OCI-LY3 (cell line): ENCODE measurements around the gene EIF2B2.

Experiments
- H2AFZ ChIP-seq: fragments of 200-600, 300-600 bp; shearing (Covaris generic); 2 replicates; pipeline ENCODE4 v1.6.0; 2014; ENCODE audit warnings: antibody characterized with exemption, low read depth, low read length
- H3K27ac ChIP-seq: fragments of 200-600, 300-600 bp; sonication (generic); 2 replicates; pipeline ENCODE4 v1.5.1; 2014; ENCODE audit warnings: mild to moderate bottlenecking, low read length, moderate library complexity, mixed read lengths
- H3K27me3 ChIP-seq: fragments of 200-600, 300-600 bp; sonication (generic); 2 replicates; pipeline ENCODE4 v1.6.1; 2014; ENCODE audit warnings: low read depth, low read length, mixed read lengths
- H3K36me3 ChIP-seq: fragments of 200-600, 300-600 bp; sonication (generic); replicated peaks from 2 replicates; pipeline ENCODE3; 2014; ENCODE audit warnings: low read depth, low read length, mixed read lengths
- H3K4me1 ChIP-seq: fragments of 300-600, 200-600 bp; sonication (generic); 2 replicates; pipeline ENCODE4 v1.6.1; 2014; ENCODE audit warnings: low read length, mixed read lengths
- H3K4me2 ChIP-seq: fragments of 200-600, 300-600 bp; sonication (generic); 2 replicates; pipeline ENCODE4 v1.6.1; 2014; ENCODE audit warnings: low read length, mixed read lengths
- H3K4me3 ChIP-seq: fragments of 300-600, 200-600 bp; sonication (generic); 2 replicates; pipeline ENCODE4 v1.5.1; 2014; ENCODE audit warnings: antibody characterized with exemption, mild to moderate bottlenecking, low read length, moderate library complexity
- H3K79me2 ChIP-seq: fragments of 300-600, 200-600 bp; shearing (Covaris generic); 2 replicates; pipeline ENCODE4 v1.6.1; 2014; ENCODE audit warnings: mild to moderate bottlenecking, low read length, mixed read lengths
- H3K9ac ChIP-seq: fragments of 300-600, 200-600 bp; shearing (Covaris generic); 2 replicates; pipeline ENCODE4 v1.6.0; 2014; ENCODE audit warnings: mild to moderate bottlenecking, low read length, moderate library complexity
- H3K9me3 ChIP-seq: fragments of 200-600, 300-600 bp; shearing (Covaris generic); 2 replicates; pipeline ENCODE4 v1.6.1; 2014; ENCODE audit warnings: low read length, mixed read lengths; ENCODE audit not compliant: insufficient read depth
- H4K20me1 ChIP-seq: fragments of 200-600, 300-600 bp; sonication (generic); 2 replicates; pipeline ENCODE4 v1.6.1; 2016; ENCODE audit warnings: low read length, mixed read lengths; ENCODE audit not compliant: insufficient read depth
- EZH2phosphoT487 ChIP-seq: fragments of 200-600 bp; shearing (Covaris generic); IDR thresholded peaks from 2 replicates; pipeline ENCODE4 v1.6.1; 2018; ENCODE audit warnings: antibody characterized with exemption, mixed run types, low read depth
- TF ChIP-seq, protein P1 (sequence below): fragments of 200-600, 300-600 bp; sonication (generic); IDR thresholded peaks from 2 replicates; pipeline ENCODE4 v1.5.1; 2014; ENCODE audit warnings: antibody characterized with exemption, low read length, low read depth

The EIF2B2 gene

DNA sequence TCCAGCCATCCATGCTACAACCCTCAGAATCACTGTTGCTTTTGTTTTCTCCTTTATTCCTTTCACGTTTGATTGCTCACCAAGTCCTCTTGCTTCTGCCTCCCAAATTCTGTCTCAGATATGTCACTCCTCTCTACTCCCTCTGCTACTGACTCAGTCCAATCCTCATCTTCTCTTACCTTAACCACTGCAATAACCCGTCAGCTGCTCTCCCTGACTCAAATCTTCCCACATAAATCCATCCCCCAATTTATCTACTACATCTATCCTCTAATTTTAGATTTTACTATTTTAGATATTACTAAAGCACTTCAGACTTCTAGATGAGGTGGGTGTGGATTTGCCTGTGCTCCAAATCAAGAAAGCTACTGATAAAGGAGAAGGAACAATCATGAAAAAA, 23.2 kb downstream of the EIF2B2 start:
- H3K4me1 ChIP-seq, result no peaks in the 10 kb centered on the region
- H3K27ac ChIP-seq, result no peak overlapping the region
- H3K27me3 ChIP-seq, result no peaks in the 10 kb centered on the region
- H3K4me2 ChIP-seq, result no peak overlapping the region
- H3K79me2 ChIP-seq, result no peaks in the 10 kb centered on the region
- no peak overlapping the region for H2AFZ ChIP-seq
- H3K9me3 ChIP-seq, result no peaks in the 10 kb centered on the region
- TF ChIP-seq, protein P1, sequence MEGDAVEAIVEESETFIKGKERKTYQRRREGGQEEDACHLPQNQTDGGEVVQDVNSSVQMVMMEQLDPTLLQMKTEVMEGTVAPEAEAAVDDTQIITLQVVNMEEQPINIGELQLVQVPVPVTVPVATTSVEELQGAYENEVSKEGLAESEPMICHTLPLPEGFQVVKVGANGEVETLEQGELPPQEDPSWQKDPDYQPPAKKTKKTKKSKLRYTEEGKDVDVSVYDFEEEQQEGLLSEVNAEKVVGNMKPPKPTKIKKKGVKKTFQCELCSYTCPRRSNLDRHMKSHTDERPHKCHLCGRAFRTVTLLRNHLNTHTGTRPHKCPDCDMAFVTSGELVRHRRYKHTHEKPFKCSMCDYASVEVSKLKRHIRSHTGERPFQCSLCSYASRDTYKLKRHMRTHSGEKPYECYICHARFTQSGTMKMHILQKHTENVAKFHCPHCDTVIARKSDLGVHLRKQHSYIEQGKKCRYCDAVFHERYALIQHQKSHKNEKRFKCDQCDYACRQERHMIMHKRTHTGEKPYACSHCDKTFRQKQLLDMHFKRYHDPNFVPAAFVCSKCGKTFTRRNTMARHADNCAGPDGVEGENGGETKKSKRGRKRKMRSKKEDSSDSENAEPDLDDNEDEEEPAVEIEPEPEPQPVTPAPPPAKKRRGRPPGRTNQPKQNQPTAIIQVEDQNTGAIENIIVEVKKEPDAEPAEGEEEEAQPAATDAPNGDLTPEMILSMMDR, result no peak
- TF ChIP-seq EZH2phosphoT487, result no peak
- peaks cover 32% of the 10 kb centered on the region for H3K36me3 ChIP-seq
- H3K9ac ChIP-seq, result no peak overlapping the region
- no peak overlapping the region for H3K4me3 ChIP-seq
- H4K20me1 ChIP-seq, result no peaks in the 10 kb centered on the region

DNA sequence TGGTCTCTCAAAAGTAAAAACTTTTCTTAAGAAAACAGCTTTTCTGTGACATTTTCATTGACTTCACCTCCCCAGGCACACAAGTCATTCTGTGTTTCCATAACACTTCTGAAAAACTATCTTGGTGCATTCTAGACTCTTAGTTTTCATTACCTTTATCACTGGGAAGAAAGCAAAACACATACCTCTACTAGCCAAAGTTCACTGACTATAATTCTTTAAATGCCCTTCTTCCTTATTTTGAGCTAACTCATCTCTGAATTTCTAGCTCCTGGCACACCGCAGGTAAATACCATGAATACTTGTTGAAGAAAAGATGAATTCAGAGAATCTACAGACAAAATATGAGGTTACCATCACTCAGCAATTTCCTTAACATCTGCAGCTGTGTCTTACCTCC, 27.4 kb downstream of the EIF2B2 start:
- Histone ChIP-seq H2AFZ (no peak overlapping the region), H3K9me3 (no peaks in the 10 kb centered on the region), H3K4me1 (no peaks in the 10 kb centered on the region), H3K9ac (no peak overlapping the region), H4K20me1 (no peaks in the 10 kb centered on the region), H3K4me3 (no peak overlapping the region), H3K36me3 (peaks cover 41% of the 10 kb centered on the region), H3K27me3 (no peaks in the 10 kb centered on the region), H3K79me2 (no peaks in the 10 kb centered on the region), H3K4me2 (no peak overlapping the region), H3K27ac (no peak overlapping the region)
- TF ChIP-seq, protein P1, result no peak
- no peak for TF ChIP-seq EZH2phosphoT487

DNA sequence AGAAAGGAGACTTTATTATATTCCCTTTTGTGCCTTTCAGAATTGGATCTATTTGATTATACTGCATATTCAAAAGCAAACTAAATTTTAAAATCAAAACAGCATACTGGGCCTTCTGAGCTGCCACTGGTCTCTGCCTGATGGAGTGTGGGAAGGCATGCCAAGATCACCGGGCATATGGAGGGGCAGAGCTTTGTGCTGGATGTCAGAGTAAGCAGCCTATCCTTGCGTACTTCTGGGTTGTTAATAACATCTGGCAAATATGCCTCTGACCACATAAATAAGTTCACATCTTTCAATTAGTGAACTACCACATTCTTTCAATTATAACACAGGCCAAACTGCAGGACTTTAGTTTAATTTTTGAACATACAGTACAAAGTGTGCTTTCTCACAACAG, 30.2 kb downstream of the EIF2B2 start:
- H3K79me2 ChIP-seq, result no peaks in the 10 kb centered on the region
- no peaks in the 10 kb centered on the region for H3K4me1 ChIP-seq
- no peaks in the 10 kb centered on the region for H4K20me1 ChIP-seq
- H3K4me3 ChIP-seq, result no peak overlapping the region
- H3K9me3 ChIP-seq, result no peaks in the 10 kb centered on the region
- no peak overlapping the region for H3K27ac ChIP-seq
- H3K36me3 ChIP-seq, result peaks cover 45% of the 10 kb centered on the region
- no peaks in the 10 kb centered on the region for H3K27me3 ChIP-seq
- no peak overlapping the region for H3K9ac ChIP-seq
- TF ChIP-seq, protein P1, result no peak
- no peak for TF ChIP-seq EZH2phosphoT487
- H2AFZ ChIP-seq, result no peak overlapping the region
- H3K4me2 ChIP-seq, result no peak overlapping the region

DNA sequence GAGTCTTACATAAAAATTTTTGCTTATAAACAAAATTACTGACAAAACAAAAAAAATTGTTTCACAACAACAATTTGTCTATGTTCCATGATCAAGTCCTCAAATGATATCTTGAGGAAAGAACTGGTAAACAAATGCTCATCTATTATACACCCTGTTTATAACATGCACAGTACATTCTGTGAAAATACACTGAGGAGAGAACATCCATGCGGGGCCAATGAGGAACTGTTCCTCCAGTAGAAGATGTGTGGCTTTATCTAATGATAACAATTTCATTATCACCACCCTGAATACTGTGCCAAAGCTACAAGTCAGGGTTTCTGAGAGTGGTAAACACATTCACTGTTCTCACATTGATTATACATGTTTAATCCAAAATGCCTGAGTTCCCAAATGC, 37.8 kb downstream of the EIF2B2 start:
- Histone ChIP-seq H2AFZ (no peak overlapping the region), H3K4me1 (peaks cover 16% of the 10 kb centered on the region), H3K36me3 (peaks cover 31% of the 10 kb centered on the region), H3K9ac (no peak overlapping the region), H3K27me3 (no peaks in the 10 kb centered on the region), H3K27ac (no peak overlapping the region), H3K4me2 (no peak overlapping the region), H3K79me2 (peaks cover 17% of the 10 kb centered on the region), H3K4me3 (no peak overlapping the region), H3K9me3 (no peaks in the 10 kb centered on the region), H4K20me1 (no peaks in the 10 kb centered on the region; the same call in 1 of the 2 replicates)
- TF ChIP-seq EZH2phosphoT487, result no peak
- TF ChIP-seq, protein P1, result no peak
